Loucy (cell line): ENCODE measurements around the gene POC1A.
A peak's percentile ranks its signal among the peaks of the same experiment; 100 is the strongest.

ENCODE experiments used
- EZH2phosphoT487 ChIP-seq: fragments of 200-600 bp; IDR thresholded peaks from 2 replicates; pipeline ENCODE4 v1.6.1; 2018; ENCODE audit warnings: antibody characterized with exemption, mild to moderate bottlenecking, moderate library complexity, borderline replicate concordance
- TF ChIP-seq, protein P1 (sequence below): fragments of 200-600 bp; sonication (generic); conservative IDR thresholded peaks from 2 replicates; pipeline ENCODE4 v1.5.1; 2014; ENCODE audit warnings: mild to moderate bottlenecking, antibody characterized with exemption, low read length

DNA sequence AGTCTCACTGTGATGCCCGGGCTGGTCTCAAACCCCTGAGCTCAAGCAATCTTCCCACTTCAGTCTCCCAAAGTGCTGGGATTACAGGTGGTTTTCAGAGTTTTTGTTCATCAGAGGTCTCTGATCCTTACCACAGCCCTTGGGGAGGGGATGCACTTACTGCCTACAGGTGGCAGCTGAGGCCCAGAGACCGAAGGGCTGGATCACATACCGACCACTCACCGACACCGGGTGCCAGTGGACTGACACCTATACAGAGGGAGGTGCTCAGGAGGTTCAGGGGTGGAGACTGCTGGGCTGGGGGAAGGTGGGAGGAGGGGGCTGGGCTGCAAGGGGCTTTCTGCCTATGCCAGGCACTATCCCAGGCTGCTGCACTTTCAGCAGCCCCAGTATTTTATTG, 117.4 kb downstream of the POC1A start:
- TF ChIP-seq EZH2phosphoT487: no peak
- TF ChIP-seq, protein P1, sequence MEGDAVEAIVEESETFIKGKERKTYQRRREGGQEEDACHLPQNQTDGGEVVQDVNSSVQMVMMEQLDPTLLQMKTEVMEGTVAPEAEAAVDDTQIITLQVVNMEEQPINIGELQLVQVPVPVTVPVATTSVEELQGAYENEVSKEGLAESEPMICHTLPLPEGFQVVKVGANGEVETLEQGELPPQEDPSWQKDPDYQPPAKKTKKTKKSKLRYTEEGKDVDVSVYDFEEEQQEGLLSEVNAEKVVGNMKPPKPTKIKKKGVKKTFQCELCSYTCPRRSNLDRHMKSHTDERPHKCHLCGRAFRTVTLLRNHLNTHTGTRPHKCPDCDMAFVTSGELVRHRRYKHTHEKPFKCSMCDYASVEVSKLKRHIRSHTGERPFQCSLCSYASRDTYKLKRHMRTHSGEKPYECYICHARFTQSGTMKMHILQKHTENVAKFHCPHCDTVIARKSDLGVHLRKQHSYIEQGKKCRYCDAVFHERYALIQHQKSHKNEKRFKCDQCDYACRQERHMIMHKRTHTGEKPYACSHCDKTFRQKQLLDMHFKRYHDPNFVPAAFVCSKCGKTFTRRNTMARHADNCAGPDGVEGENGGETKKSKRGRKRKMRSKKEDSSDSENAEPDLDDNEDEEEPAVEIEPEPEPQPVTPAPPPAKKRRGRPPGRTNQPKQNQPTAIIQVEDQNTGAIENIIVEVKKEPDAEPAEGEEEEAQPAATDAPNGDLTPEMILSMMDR: 0 out of 2 replicates have a peak, but pooled peaks have one; percentile 11
